Activated CD8-positive, alpha-beta memory T cell treated with anti-CD3 and anti-CD28 coated beads for 1 hour (primary cell): ENCODE measurements around the gene ATN1.
A peak's percentile ranks its signal among the peaks of the same experiment; 100 is the strongest.

Source experiments
- DNase-seq, 2 donors: peaks; one replicate each; pipeline ENCODE4 v3.0.0-alpha.2; 2020; ENCODE audit warnings: low read depth in 1 of 2; ENCODE audit errors: extremely low read depth in 1 of 2

The ATN1 gene

GRCh38 chr12:6957151-6957701 lies 29.5 kb downstream of the ATN1 start:
- DNase-seq, result no peak

GRCh38 chr12:6957741-6958608 lies 30.2 kb downstream of the ATN1 start:
- DNase-seq, result no peak

GRCh38 chr12:6958609-6959057 lies 30.9 kb downstream of the ATN1 start:
- no peak for DNase-seq

GRCh38 chr12:6959058-6959804 lies 31.5 kb downstream of the ATN1 start:
- no peak for DNase-seq

- DNase-seq, result no peak
Observed at GRCh38 chr12:6959805-6960592, 32.2 kb downstream of the ATN1 start.

GRCh38 chr12:6960593-6961277 lies 33.0 kb downstream of the ATN1 start:
- DNase-seq, result no peak

- peak; percentile 81 to 89 for DNase-seq
Observed at GRCh38 chr12:6961278-6961694, 33.5 kb downstream of the ATN1 start.

- no peak for DNase-seq
Observed at GRCh38 chr12:6961695-6962284, 34.0 kb downstream of the ATN1 start.

GRCh38 chr12:6962285-6963015 lies 34.7 kb downstream of the ATN1 start:
- no peak for DNase-seq

GRCh38 chr12:6963016-6963731 lies 35.4 kb downstream of the ATN1 start:
- no peak for DNase-seq

- DNase-seq, result no peak
Observed at GRCh38 chr12:6963791-6964413, 36.1 kb downstream of the ATN1 start.

- no peak for DNase-seq
Observed at GRCh38 chr12:6964605-6965025, 36.9 kb downstream of the ATN1 start.

GRCh38 chr12:6965026-6965661 lies 37.4 kb downstream of the ATN1 start:
- peak; percentile 73 to 81 for DNase-seq

GRCh38 chr12:6965714-6966113 lies 38.0 kb downstream of the ATN1 start:
- DNase-seq, result no peak

- DNase-seq, result no peak
Observed at GRCh38 chr12:6966351-6966750, 38.6 kb downstream of the ATN1 start.

GRCh38 chr12:6967651-6968100 lies 39.9 kb downstream of the ATN1 start:
- DNase-seq, result no peak

- no peak for DNase-seq
Observed at GRCh38 chr12:6968426-6968825, 40.7 kb downstream of the ATN1 start.
